GM12878 (cell line): Measurements from ENCODE around the gene SNAI3. TPM values are rescaled to one million over a fixed set of nuclear protein-coding genes. Genes with fewer than 3 reads are reported as not detected.

ENCODE experiments used
- ATAC-seq: fragments of 200-7000 bp; cut with Tn5 transposase; 3 replicates; pipeline ENCODE4 v1.9.1; 2020; ENCODE audit warnings: mild to moderate bottlenecking, moderate library complexity
- BruUV-seq: library from RNA; stranded (reverse); fragments of 400-500 nt; replicated peaks from 2 replicates; lab custom pipeline; 2021; lab: Mats Ljungman, UMichigan
- CTCF ChIA-PET: fragments of 300-600 bp; sonication (Branson Sonifier 250); formaldehyde crosslinking; extraction: SDS; loops from one replicate; lab custom pipeline; 2021; ENCODE audit warnings: inconsistent platforms; lab: Yijun Ruan, JAX
- POLR2A ChIA-PET: fragments of 350-600 bp; formaldehyde crosslinking; extraction: SDS; loops from one replicate; lab custom pipeline; 2021; ENCODE audit warnings: inconsistent platforms; lab: Charles Lee
- RAD21 ChIA-PET: fragments of 300-600 bp; sonication (Branson Sonifier 250); formaldehyde crosslinking; loops from one replicate; lab custom pipeline; 2023; ENCODE audit warnings: antibody characterized with exemption; ENCODE audit not compliant: unreplicated experiment; lab: Charles Lee
- SMC1A ChIA-PET: fragments of 300-600 bp; sonication (Branson Sonifier 250); formaldehyde crosslinking; loops from one replicate; lab custom pipeline; 2023; ENCODE audit not compliant: unreplicated experiment, uncharacterized antibody; lab: Charles Lee
- DNase-seq: peaks from one replicate; pipeline ENCODE4 v3.0.0-alpha.2; 2011; ENCODE audit warnings: low read depth, low spot score
- FAIRE-seq: peaks from 3 replicates; lab custom pipeline; 2011; peaks lifted over from hg19 to GRCh38; lab: Jason Lieb, UNC
- H2AFZ ChIP-seq: 2 replicates; pipeline ENCODE4 v1.6.0; 2011; ENCODE audit warnings: low read depth, low read length, control low read depth; ENCODE audit not compliant: control insufficient read depth
- H3K27ac ChIP-seq: 2 replicates; pipeline ENCODE4 v1.5.1; 2011; ENCODE audit warnings: control low read depth; ENCODE audit not compliant: control insufficient read depth, insufficient read depth
- H3K27me3 ChIP-seq, 2 experiments: replicated peaks in 1 of 2; 2 replicates each; pipeline versions ENCODE4 v1.6.0 to v1.6.1; 2011; ENCODE audit warnings: low read length in 1 of 2; ENCODE audit not compliant: control insufficient read depth in 2 of 2, insufficient read depth in 2 of 2
- H3K36me3 ChIP-seq, 2 experiments: 2 replicates each; pipeline ENCODE4 v1.5.1; 2011; ENCODE audit warnings: low read length in 1 of 2; ENCODE audit not compliant: control insufficient read depth in 2 of 2, insufficient read depth in 2 of 2
- H3K4me1 ChIP-seq: 2 replicates; pipeline ENCODE4 v1.6.1; 2011; ENCODE audit warnings: mild to moderate bottlenecking, low read length, moderate library complexity, mixed read lengths; ENCODE audit not compliant: control insufficient read depth, insufficient read depth
- H3K4me2 ChIP-seq: 2 replicates; pipeline ENCODE4 v1.6.0; 2011; ENCODE audit warnings: control low read depth; ENCODE audit not compliant: control insufficient read depth, insufficient read depth
- H3K4me3 ChIP-seq: fragments of 200-600 bp; sonication (generic); 2 replicates; pipeline ENCODE4 v1.5.1; 2016
- H3K79me2 ChIP-seq: 2 replicates; pipeline ENCODE4 v1.6.0; 2011; ENCODE audit warnings: low read length; ENCODE audit not compliant: control insufficient read depth, insufficient read depth
- H3K9ac ChIP-seq: 2 replicates; pipeline ENCODE4 v1.8.0; 2011; ENCODE audit warnings: low read length, control low read depth, mixed read lengths; ENCODE audit not compliant: control insufficient read depth, insufficient read depth
- H3K9me3 ChIP-seq: replicated peaks from 3 replicates; pipeline ENCODE4 v1.5.1; 2011; ENCODE audit warnings: mild to moderate bottlenecking, low read length; ENCODE audit not compliant: control insufficient read depth, insufficient read depth
- H4K20me1 ChIP-seq: 2 replicates; pipeline ENCODE4 v1.6.0; 2011; ENCODE audit not compliant: control insufficient read depth, insufficient read depth
- BACH1 ChIP-seq: fragments of 450-650 bp; IDR thresholded peaks from 2 replicates; pipeline ENCODE4 v1.6.1; 2017; ENCODE audit warnings: mild to moderate bottlenecking, borderline replicate concordance
- BCL3 ChIP-seq: IDR thresholded peaks from 2 replicates; pipeline ENCODE4 v1.6.1; 2011; ENCODE audit warnings: borderline replicate concordance, low read depth, mild to moderate bottlenecking, moderate library complexity, low read length; ENCODE audit not compliant: insufficient read depth, poor library complexity, severe bottlenecking
- BCLAF1 ChIP-seq: fragments of 450-650 bp; IDR thresholded peaks from 2 replicates; pipeline ENCODE4 v1.6.1; 2017; ENCODE audit warnings: antibody characterized with exemption, mild to moderate bottlenecking, moderate library complexity
- BHLHE40 ChIP-seq, 2 experiments: fragments of 450-650 bp in 1 of 2; IDR thresholded peaks; 2 replicates each; pipeline ENCODE4 v1.6.1; 2011 to 2017; ENCODE audit warnings: low read depth in 2 of 2, borderline replicate concordance in 1 of 2, improper control_type of control experiment in 1 of 2, low read length in 1 of 2, mild to moderate bottlenecking in 1 of 2
- CHD2 ChIP-seq: IDR thresholded peaks from 2 replicates; pipeline ENCODE4 v1.6.1; 2011; ENCODE audit warnings: low read depth, low read length, improper control_type of control experiment, borderline replicate concordance
- CHD4 ChIP-seq: fragments of 200-600 bp; sonication (generic); IDR thresholded peaks from 2 replicates; pipeline ENCODE4 v1.6.1; 2016; ENCODE audit warnings: mild to moderate bottlenecking
- GABPA ChIP-seq: IDR thresholded peaks from 2 replicates; pipeline ENCODE4 v1.6.1; 2014; ENCODE audit warnings: antibody characterized with exemption, low read depth, mild to moderate bottlenecking, inconsistent platforms
- IRF4 ChIP-seq: IDR thresholded peaks from 2 replicates; pipeline ENCODE4 v1.6.1; 2011; ENCODE audit warnings: low read depth, low read length
- MXI1 ChIP-seq: fragments of 150-350 bp; IDR thresholded peaks from 2 replicates; pipeline ENCODE4 v1.6.1; 2011; ENCODE audit warnings: low read depth, mild to moderate bottlenecking, inconsistent platforms, low read length, improper control_type of control experiment
- RFX5 ChIP-seq: IDR thresholded peaks from 2 replicates; pipeline ENCODE4 v1.6.1; 2011; ENCODE audit warnings: low read depth, low read length, improper control_type of control experiment
- STAT3 ChIP-seq: IDR thresholded peaks from 2 replicates; pipeline ENCODE4 v1.6.1; 2011; ENCODE audit warnings: low read depth, low read length, improper control_type of control experiment
- whole genome bisulfite sequencing: methylation state at CpG from one replicate; pipeline ENCODE4 v1.1.6; 2016; ENCODE audit warnings: low lambda C conversion rate; ENCODE audit not compliant: insufficient replicate concordance, insufficient coverage; ENCODE audit errors: missing lambda C conversion rate; 5-methylcytosine and 5-hydroxymethylcytosine counted together
- in situ Hi-C: fragments of 300-500 bp; cut with MboI; formaldehyde crosslinking; loops from 9 replicates; pipeline ENCODE4 v1.14.3; 2018; ENCODE audit warnings: mixed read lengths
- intact Hi-C: fragments of 100-400 bp; cut with micrococcal nuclease; formaldehyde crosslinking; loops from one replicate; pipeline ENCODE4 v1.14.2; 2022; ENCODE audit not compliant: unreplicated experiment
- polyA plus RNA-seq, 11 experiments: library from polyadenylated mRNA; depleted of rRNA in 4 of 11; unstranded in 6 of 11; stranded (reverse) in 5 of 11; fragments of >200 nt; fragmentation: Nextera tagmentation in 4 of 11; fragmentation: Illumina TruSeq in 1 of 11; extraction: Ambion mirVana in 4 of 11; extraction: Trizol in 1 of 11; gene quantifications; 1 replicate in 1 of 11; 2 replicates in 10 of 11; pipeline versions ENCODE4 v1.2.1 to v1.2.3, GENCODE V29; 2011 to 2016; ENCODE audit warnings: inconsistent platforms in 2 of 11, missing spikeins in 2 of 11, low read depth in 1 of 11
- total RNA-seq, 4 experiments: library from RNA; depleted of rRNA in 3 of 4; stranded (reverse); fragments of >200 nt in 3 of 4; fragmentation: Illumina TruSeq in 1 of 4; extraction: Trizol in 1 of 4; gene quantifications; 2 replicates each; pipeline versions ENCODE4 v1.2.1 to v1.2.3, GENCODE V29; 2013 to 2021
- TF ChIP-seq, protein P1 (sequence below): fragments of 450-650 bp; IDR thresholded peaks from 2 replicates; pipeline ENCODE4 v1.6.1; 2016; ENCODE audit warnings: mild to moderate bottlenecking
- TF ChIP-seq, protein P2 (sequence below): IDR thresholded peaks from 2 replicates; pipeline ENCODE4 v1.6.1; 2012; ENCODE audit warnings: low read depth, low read length, improper control_type of control experiment

SNAI3 gene
- total and polyA plus RNA-seq, 10 of the 15 experiments (the other 5 are each of a cell fraction or from before 2014, with no cell fraction given): 0.21 to 7.4 (median 3.0) TPM

- Histone ChIP-seq H3K4me2 (no peak overlapping the region), H3K27ac (no peak overlapping the region), H3K27me3 (no peaks in the 10 kb centered on the region), H3K79me2 (peaks cover 2% of the 10 kb centered on the region), H3K36me3 (peaks cover 13 to 32% of the 10 kb centered on the region in 2 experiments), H2AFZ (no peak overlapping the region), H3K4me1 (no peaks in the 10 kb centered on the region), H3K9ac (no peak overlapping the region), H3K4me3 (no peak overlapping the region), H3K9me3 (no peaks in the 10 kb centered on the region), H4K20me1 (no peaks in the 10 kb centered on the region)
- CTCF ChIA-PET: no interaction called here
- intact Hi-C loops: no loop called here
- no TSS peak for BruUV-seq
- no peak for TF ChIP-seq GABPA
- no peak for TF ChIP-seq RFX5
- TF ChIP-seq STAT3: no peak
- TF ChIP-seq BACH1: no peak
- TF ChIP-seq, protein P1, sequence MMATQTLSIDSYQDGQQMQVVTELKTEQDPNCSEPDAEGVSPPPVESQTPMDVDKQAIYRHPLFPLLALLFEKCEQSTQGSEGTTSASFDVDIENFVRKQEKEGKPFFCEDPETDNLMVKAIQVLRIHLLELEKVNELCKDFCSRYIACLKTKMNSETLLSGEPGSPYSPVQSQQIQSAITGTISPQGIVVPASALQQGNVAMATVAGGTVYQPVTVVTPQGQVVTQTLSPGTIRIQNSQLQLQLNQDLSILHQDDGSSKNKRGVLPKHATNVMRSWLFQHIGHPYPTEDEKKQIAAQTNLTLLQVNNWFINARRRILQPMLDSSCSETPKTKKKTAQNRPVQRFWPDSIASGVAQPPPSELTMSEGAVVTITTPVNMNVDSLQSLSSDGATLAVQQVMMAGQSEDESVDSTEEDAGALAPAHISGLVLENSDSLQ: no peak
- TF ChIP-seq, protein P2, sequence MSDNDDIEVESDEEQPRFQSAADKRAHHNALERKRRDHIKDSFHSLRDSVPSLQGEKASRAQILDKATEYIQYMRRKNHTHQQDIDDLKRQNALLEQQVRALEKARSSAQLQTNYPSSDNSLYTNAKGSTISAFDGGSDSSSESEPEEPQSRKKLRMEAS: no peak
- TF ChIP-seq CHD4: no peak
- TF ChIP-seq BHLHE40 (IDR thresholded peaks at IDR 0.05; ENCODE audit: borderline replicate concordance in 1 of 2, low read depth in 2 of 2, low read length in 1 of 2): no peak
- no peak for TF ChIP-seq IRF4
- TF ChIP-seq BCLAF1: no peak
- TF ChIP-seq CHD2: no peak
- TF ChIP-seq MXI1: no peak
- no peak for TF ChIP-seq BCL3
- SMC1A ChIA-PET: no interaction called here
- POLR2A ChIA-PET: no interaction called here
- DNase-seq: no peak
- in situ Hi-C loops: no loop called here
- 100% methylated on average over 4 of the region's 15 CpGs for WGBS
- FAIRE-seq: no peak
- RAD21 ChIA-PET: no interaction called here
- ATAC-seq: no peak
Measured at GRCh38 chr16:88713054-88713453, 26.7 kb upstream of the SNAI3 start.
